ENCODE measurements around the gene BMI1.

The BMI1 gene

GRCh38 chr10:22372298-22372697 is 51.4 kb downstream of the BMI1 start:
- no peak for DNase-seq (ENCODE audit: low read depth in 1 of 2, low spot score in 1 of 2)
- Histone ChIP-seq H3K27me3 (ENCODE audit: insufficient read depth, poor library complexity, severe bottlenecking) (no peaks in the 10 kb centered on the region), H3K27ac (replicated peaks) (no peak overlapping the region), H3K4me3 (replicated peaks; ENCODE audit: insufficient read depth, low read length) (no peak overlapping the region)
- TF ChIP-seq REST (IDR thresholded peaks at IDR 0.05; ENCODE audit: insufficient replicate concordance, low read depth) (no peak), POLR2AphosphoS5 (IDR thresholded peaks at IDR 0.05; ENCODE audit: low read depth) (no peak)

GRCh38 chr10:22372917-22373316 is 52.0 kb downstream of the BMI1 start:
- Histone ChIP-seq H3K4me3 (replicated peaks; ENCODE audit: insufficient read depth, low read length) (no peak overlapping the region), H3K27me3 (ENCODE audit: insufficient read depth, poor library complexity, severe bottlenecking) (no peaks in the 10 kb centered on the region), H3K27ac (replicated peaks) (no peak overlapping the region)
- TF ChIP-seq SPI1 (IDR thresholded peaks at IDR 0.05; ENCODE audit: borderline replicate concordance, low read depth) (no peak), REST (IDR thresholded peaks at IDR 0.05; ENCODE audit: insufficient replicate concordance, low read depth) (no peak), GABPA (IDR thresholded peaks at IDR 0.05; ENCODE audit: low read depth) (no peak), POLR2AphosphoS5 (IDR thresholded peaks at IDR 0.05; ENCODE audit: low read depth) (no peak), CTCF (IDR thresholded peaks at IDR 0.05; ENCODE audit: insufficient read depth, low read length) (no peak)
- no peak for DNase-seq (ENCODE audit: low read depth in 1 of 2, low spot score in 1 of 2)

- no peak for DNase-seq (ENCODE audit: low read depth in 1 of 2, low spot score in 1 of 2)
- Histone ChIP-seq H3K27ac (replicated peaks) (no peak overlapping the region), H3K27me3 (ENCODE audit: insufficient read depth, poor library complexity, severe bottlenecking) (no peaks in the 10 kb centered on the region), H3K4me3 (replicated peaks; ENCODE audit: insufficient read depth, low read length) (no peak overlapping the region)
- no peak for TF ChIP-seq REST (IDR thresholded peaks at IDR 0.05; ENCODE audit: insufficient replicate concordance, low read depth)
- TF ChIP-seq SPI1 (IDR thresholded peaks at IDR 0.05; ENCODE audit: borderline replicate concordance, low read depth), result peak; percentile 1; the same call in 1 of the 2 replicates
Measured at GRCh38 chr10:22374489-22375126, 53.7 kb downstream of the BMI1 start.

GRCh38 chr10:22379059-22379458 is 58.2 kb downstream of the BMI1 start:
- Histone ChIP-seq H3K27ac (replicated peaks) (no peak overlapping the region), H3K4me3 (replicated peaks; ENCODE audit: insufficient read depth, low read length) (no peak overlapping the region)
- TF ChIP-seq REST (IDR thresholded peaks at IDR 0.05; ENCODE audit: insufficient replicate concordance, low read depth), result no peak
- no peak for TF ChIP-seq GABPA (IDR thresholded peaks at IDR 0.05; ENCODE audit: low read depth)
- TF ChIP-seq POLR2AphosphoS5 (IDR thresholded peaks at IDR 0.05; ENCODE audit: low read depth), result no peak
- TF ChIP-seq CTCF (IDR thresholded peaks at IDR 0.05; ENCODE audit: insufficient read depth, low read length), result no peak
- no peak for TF ChIP-seq SPI1 (IDR thresholded peaks at IDR 0.05; ENCODE audit: borderline replicate concordance, low read depth)

More at GRCh38 chr10:22379059-22379458, 58.2 kb downstream of the BMI1 start:
- DNase-seq (ENCODE audit: low read depth in 1 of 2, low spot score in 1 of 2), result no peak
- H3K27me3 ChIP-seq (ENCODE audit: insufficient read depth, poor library complexity, severe bottlenecking), result no peaks in the 10 kb centered on the region

Measured in HL-60 (cell line).